Tongue (tissue), 2 donors: ENCODE results near the gene PTPRO. TPM values are rescaled to one million over a fixed set of nuclear protein-coding genes. Genes with fewer than 3 reads are reported as not detected.

ENCODE experiments used
- DNase-seq: peaks from one replicate; pipeline ENCODE4 v3.0.0-alpha.2; 2015
- total RNA-seq: library from RNA; depleted of rRNA; stranded (reverse); fragments of >200 nt; gene quantifications from one replicate; pipeline ENCODE4 v1.2.3, GENCODE V29; 2014

Gene PTPRO
- total RNA-seq, 1 donor from 2014 or later, result 1.2 TPM

DNA sequence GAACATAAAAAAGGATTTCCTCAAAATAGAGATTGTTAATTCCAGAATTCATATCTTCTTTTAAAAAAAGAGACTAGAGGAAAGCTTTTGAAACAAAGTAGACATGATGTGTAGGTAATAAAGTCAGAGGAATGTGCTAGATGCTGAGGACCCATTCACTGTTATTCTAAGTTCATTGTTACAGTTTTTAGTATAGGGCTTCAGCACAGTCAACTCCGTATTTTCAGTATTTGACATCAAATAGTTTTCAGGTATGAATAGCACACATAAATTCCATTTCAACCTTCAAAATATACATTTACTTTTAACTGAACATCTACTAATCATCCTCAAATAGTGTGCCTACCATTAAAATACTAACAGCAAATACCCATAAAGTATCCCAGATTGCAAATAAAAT lies 239.1 kb downstream of the PTPRO start:
- no peak for DNase-seq

DNA sequence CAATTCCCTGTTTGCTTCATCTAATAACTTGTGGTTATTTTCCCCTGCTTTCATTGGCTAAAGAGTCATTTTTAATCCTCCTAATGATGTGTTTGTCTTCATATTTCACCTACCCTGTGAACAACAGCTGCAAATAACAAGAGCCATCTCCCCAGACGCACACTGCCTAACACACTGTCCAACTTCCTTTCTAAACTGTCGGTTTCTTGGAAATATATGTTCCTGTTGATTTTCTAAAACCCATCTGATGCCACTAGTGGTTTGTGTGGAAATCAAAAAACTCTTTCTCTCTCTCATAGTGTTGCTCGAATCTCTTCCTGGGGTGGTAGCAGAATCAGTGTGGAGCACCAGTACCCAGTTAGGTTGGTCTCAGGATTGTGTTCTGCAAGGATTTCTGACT lies 240.0 kb downstream of the PTPRO start:
- peak; percentile 70 for DNase-seq

DNA sequence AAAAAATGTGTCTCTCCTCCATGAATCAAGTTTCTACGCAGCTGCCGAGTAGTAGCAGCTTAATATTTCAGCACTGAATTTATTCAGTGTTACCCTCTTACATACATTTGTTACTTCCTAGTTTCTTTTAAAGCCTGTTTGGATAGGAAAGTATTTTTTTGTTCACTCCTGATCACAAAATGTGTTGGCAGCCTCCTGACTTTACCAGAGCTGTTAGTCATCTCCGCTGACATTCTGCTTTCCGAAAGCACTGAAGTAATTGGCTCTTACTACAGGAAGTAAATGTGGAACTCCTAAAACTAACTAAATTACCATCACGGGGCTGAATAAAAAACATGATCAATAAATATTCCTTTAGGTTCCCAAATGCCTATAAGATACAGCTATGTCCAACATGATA lies 241.4 kb downstream of the PTPRO start:
- DNase-seq, result peak; percentile 56

DNA sequence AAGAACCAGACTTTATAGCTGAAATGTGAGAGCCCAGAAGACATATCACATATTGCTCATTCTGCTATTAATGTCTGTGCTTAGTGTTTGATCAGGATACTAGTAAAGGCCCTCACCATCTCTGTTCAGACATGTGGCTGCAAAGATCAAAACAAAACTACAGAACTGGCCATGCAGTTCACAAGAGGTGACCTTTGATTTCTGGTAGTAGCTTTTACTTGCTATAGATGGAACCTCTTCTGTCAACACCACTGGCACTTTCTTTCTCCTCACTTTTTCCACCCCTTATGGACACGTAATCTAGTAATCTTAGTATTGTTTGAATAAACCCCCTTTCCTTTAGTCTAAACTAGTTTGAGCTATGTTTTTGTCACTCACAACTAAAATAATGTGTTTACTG lies 252.0 kb downstream of the PTPRO start:
- DNase-seq, result no peak

DNA sequence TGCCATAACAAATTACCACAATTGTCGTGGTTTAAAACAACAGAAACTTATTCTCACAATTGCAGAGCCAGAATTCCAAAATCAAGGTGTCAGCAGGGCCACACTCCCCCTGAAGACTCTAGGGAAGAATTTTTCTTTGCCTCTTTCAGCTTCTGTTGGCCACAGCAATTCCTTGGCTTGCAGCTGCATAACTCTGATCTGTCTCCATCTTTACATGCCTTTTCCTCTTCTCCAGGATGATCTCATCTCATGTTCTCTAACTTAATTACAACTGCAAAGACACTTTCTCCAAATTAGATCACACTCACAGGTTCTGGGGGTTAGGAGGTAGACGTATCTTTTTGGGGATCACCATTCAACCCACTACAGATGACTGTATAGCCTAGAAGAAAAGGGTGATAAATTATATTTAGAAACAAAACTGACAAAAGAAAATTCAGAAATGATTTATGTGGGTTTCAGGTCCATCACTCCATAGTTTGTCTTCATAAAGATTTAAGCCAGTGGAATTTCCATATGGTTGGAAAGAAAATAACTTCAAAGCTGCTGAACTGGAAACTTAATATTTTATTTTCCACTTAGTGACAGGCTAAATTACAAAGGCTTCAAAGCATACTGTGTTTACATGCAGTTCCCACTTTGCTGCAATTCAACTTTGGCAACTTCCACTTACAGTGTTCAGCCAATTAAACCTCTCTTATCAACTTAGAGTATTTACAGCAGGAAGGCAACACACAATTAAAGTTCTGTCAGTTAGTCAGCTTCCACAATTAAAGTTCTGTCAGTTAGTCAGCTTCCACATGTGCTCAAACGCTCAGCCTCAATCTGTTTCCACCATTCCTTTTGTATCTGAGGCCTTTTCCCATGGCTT lies 253.6 kb downstream of the PTPRO start:
- DNase-seq, result no peak

DNA sequence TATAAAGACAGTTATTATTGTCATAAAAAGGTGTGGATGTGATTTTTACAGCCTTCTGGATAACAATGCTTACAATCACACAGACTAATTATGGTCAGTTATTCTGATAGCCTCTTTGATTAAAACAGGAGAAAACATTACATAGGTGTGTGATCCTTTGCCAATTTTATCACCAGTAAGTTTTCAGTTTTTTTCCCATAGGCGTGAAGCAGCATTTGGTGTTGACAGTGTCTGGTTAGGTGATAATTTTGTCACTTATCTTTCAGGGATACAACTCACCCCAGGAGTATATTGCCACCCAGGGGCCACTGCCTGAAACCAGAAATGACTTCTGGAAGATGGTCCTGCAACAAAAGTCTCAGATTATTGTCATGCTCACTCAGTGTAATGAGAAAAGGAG lies 258.1 kb downstream of the PTPRO start:
- no peak for DNase-seq

DNA sequence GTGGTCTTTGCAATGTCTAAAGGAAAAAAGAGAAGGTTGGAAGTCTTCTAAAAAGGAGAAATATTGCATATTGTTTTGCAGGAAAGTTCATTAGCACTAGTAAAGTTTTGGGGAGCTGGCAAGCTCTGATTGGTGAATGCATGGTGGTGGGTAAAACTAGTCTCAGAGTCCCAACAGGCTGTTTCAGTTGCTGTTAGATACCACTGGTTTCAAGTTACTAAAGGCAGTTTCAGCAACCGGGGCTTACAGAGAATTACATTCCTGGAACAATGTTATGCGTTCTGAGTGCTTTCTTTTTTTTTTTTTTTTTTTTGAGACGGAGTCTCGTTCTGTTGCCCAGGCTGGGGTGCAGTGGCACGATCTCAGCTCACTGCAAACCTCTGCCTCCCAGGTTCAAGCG lies 258.7 kb downstream of the PTPRO start:
- DNase-seq, result no peak

DNA sequence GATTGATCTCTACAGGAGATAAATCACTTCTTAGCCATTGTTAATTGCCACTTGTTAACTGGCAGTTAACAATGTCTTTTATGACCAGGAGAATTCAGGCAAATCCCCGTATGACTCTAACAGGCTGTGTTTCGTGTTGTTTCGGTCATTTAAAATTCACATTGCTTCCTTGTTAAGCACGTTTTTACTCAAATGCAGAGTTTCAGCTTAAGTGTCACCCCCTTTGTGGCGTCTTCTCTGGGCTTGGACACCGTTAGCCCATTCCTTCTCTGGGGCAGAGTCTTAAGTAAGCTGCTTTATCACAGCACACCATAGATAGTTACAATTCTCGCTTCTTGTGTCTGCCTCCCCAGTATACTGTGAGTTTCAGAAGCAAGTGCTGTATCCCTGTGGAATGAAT lies 261.5 kb downstream of the PTPRO start:
- DNase-seq, result no peak

DNA sequence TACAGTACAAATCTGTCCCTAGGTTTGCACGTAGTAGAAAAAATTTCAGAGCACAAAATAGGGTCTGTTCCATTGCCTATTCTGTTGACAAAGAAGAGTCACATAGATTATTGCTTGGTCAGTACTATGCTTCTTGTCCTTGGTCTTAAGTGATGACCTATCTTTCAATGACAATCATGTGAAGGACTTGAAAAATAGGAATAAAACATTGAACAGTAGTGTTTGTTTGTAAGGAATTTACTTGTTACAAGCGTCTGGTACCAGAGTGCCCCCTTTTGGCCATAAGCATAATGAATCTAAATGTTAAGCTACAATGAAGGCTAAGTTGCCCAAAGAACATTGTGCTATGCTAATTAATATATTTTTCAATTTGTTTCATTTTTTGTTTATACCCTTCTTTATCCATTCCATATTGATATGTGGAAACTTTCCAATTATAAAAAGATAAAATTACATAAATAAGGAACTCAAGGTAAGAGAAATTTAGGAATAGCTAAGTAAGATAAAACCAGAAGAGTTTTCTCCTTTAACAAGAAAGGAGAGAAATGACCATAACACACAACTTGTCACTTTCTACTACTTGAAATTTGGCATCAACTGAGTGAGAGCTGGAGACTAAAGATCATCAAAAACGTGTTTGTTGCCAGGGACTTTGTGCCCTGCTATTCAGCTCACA lies 262.2 kb downstream of the PTPRO start:
- DNase-seq, result peak; percentile 75

DNA sequence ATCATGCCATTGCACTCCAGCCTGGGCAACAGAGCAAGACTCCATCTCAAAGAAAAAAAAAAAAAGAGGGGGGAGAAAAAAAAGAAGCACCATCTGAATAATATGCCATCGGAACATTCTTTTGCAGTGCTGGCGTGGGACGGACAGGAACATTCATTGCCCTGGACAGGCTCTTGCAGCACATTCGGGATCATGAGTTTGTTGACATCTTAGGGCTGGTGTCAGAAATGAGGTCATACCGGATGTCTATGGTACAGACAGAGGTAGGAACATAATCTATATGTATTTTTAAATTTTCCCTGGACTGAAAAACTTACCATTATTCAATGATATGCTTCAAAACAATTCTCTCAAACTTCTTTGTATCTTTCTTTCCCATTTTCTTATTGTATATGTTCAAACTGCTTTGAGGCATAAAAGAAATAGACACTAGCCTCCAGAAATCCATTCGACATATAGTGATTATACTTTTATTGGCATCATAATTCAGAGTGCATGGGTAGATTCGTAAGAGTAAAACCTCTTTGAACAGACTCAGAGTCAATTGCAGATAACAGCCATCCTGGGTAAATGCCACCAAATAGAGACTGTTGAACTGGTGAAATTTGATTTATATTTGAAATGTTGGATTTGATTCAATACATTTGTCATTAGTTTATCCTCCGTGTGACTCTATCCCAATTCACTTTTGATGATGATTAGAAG lies 267.2 kb downstream of the PTPRO start:
- DNase-seq, result no peak

DNA sequence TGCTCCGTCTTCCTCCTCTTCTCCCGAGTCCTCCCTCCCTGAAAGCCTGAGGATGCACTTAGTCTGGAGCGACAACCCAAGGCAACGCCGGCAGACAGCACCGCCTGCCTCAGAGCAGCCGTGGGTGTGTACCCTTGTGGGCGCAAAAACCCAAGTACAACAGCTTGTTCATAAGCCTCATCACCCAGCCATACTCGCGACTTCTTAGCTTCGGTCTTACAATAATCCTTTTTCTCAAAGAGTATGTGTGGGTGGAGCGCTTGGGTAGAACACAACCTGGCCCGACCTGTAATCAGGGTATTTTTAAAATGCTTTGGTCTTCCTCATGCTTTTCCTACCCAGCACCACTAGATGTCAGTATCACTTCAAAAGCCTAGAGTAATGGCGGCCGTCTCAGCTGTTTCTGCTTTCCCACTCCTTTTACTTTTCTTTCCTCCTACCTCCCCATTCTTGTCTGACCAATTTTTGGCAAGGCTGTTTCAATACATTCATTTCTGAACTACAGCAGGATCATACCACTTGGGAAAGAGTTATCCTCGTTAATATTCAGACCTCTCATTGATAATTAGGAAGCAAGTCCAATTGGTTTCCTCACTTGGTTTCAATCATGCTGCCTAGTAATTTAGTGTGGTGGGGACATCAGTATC lies 268.0 kb downstream of the PTPRO start:
- peak; percentile 88 for DNase-seq

DNA sequence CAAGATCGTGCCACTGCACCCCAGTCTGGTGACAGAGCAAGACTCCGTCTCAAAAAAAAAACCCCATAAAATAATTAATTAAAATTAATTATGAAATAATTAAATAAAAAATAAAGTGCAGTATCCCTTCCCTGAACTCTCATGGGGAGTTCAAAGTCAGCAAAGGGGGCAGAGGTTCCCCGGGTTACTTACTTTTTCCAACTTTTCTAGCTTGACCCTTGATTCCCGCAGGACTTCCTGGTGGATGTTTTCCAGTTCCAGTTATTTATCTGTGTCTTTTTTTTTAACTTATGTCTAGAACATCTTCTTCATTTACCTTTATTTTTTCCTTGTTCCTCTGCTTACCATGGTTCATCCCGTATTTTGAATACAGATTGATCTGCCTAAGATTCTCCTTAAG lies 269.5 kb downstream of the PTPRO start:
- DNase-seq, result no peak

DNA sequence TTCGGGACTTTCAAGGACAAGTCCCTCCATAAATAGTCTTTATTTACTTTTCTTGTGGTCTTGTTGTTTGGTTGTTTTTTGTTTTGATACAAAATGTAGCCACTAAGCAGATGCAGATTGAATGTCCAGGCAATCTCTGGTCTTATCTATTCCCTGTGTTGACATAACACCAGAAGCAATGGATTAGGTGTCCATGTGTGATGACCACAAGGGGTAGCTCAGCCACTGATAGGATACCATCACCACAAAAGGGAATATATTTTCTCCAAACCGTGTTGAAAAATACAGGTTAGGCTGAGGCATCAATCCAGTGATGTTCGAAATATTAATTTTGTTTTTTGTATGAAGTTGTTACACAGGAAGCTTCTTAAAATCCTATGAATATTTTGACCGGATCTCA lies 270.6 kb downstream of the PTPRO start:
- DNase-seq, result no peak

DNA sequence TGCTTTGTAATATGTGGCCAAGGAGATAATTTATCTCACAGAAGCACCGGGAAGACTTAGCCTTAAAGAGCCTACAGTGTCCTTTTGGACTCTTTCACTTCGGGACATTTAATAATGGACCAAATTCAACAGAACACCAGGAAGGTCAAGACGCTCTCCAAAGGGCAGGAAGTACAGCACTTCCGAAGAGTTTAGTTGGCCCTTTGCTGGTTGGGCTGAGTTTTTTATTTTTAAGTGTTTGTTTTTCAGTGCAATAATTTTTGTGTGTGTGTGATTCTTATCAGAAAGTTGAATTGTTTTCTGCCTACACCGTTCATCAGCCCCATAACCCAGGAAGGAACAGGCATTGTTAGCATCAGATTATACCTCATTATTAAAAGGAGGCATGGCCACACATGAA lies 273.9 kb downstream of the PTPRO start:
- DNase-seq, result no peak

DNA sequence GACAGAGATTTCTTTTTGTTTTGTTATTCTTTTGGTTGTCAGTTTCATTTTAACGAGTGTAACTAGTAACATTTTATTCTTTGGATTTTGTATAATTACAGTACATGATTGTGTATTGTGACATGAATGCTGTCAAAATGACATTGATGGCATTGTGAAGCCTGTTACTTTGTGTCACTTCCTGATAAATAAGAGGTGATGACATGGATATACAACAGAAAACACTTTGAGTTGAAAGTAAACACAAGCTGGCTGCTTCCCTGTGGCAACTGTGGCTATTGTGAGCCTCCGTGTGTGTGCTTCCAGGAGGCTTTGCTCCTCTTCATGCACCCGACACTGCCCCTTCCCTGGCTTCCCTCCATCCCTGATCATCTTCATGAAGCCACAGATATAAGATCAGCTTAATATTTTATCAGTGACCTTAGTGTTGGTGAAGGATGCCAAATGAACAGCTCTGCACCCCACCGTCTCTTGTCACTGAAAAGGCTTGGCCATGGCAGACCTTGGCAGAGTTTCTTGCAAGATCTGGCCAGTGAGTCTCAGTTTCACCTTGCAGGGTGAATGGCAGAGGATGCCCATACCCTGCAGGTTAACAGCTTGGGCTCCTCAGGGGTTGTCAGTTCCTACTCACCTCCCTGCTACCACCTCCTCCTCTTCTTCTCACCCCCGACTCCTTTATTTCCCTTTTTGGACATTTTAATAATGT lies 275.0 kb downstream of the PTPRO start:
- DNase-seq, result no peak

DNA sequence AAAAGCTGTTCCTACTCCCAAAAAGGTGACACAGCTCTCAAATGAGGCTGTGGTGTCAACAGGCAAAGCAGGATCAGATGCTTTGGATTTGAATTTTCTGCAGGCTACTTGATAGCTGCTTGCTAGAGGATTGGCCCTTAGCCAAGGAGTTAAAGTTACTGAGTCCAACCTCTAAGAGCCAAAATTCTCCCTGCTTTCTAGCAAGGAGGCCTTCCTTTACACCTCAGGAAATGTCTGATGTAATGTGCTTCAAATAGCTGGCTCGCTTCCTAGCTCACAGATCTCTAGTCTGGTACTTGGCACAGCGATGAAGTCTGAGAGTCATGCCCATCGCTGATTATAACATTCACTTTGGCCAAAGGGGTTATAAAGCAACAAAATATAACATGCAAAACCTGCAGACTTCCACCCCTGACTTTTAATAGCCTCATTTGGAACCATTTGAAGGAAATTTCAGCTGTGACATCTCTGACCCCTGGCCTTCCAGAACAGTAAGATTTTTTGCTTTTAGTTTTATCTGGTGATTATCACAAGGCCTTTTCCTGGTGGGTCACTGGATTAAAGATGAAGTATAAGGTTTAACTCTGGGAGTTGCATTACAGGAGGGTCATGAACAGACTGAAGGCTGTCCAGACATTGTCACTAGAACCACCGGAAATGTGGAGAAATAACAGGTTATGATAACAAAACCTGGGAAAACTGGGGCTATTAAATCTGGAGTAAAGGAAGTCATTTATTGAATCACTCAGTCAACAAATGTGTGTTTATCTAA lies 277.1 kb downstream of the PTPRO start:
- peak; percentile 76 for DNase-seq

DNA sequence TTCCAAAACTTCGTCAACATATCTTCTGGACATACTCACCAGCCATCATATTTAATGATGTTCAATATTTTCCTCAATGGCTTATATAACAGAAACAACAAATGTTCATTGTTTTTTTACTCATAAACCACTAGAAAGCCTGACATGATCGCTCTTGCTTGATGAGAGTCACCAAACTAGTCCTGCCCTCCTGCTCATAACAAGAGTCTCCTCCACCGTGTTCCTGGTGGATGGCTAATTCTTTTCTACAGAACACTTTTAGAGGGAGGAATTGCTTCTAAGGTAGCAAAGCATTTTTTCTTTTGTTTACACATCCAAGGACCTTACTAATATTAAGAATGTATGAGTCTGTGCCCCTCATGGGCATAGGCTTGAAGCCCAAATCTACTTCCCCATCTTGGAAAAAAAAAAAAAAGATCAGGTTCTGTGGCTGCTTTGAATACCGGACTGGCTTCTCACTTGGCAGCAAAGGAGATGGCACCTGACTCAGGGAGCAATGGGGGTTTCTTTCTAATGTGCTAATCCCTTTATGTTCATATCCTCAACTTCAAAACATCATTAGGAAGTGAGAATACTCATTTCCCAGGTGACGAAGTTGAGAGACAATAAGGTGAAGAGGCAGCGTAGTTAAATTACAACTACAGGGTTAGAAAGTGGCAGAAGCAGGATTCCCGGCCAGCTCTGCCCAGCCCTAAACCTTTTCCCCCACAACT lies 278.1 kb downstream of the PTPRO start:
- DNase-seq, result no peak

DNA sequence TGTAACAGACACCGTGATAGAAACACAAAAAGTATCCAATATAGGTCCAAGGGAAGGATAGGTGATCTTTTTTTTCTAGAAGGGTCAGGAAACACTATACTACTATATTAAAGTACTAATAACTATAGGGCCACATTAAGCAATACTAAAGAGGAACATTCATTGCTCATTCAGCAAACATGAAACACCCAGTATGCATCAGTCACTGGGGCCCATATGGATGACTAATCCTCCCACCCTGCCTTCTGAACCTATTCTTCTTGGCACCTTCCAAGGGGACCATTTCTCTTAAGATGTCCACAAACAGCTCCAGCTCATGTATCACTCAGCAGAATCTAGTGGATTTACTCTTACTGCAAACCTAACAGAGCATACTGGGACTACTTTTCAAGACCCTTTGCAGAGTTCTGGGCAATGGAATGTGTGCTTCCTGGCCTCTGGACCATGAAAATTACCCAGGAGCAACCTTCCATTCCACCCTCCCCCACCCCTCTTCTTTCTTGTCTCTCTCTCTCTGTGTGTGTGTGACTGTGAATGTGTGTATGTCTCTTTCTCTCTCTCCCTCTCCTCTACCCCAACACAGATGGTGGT lies 279.0 kb downstream of the PTPRO start:
- DNase-seq, result no peak

DNA sequence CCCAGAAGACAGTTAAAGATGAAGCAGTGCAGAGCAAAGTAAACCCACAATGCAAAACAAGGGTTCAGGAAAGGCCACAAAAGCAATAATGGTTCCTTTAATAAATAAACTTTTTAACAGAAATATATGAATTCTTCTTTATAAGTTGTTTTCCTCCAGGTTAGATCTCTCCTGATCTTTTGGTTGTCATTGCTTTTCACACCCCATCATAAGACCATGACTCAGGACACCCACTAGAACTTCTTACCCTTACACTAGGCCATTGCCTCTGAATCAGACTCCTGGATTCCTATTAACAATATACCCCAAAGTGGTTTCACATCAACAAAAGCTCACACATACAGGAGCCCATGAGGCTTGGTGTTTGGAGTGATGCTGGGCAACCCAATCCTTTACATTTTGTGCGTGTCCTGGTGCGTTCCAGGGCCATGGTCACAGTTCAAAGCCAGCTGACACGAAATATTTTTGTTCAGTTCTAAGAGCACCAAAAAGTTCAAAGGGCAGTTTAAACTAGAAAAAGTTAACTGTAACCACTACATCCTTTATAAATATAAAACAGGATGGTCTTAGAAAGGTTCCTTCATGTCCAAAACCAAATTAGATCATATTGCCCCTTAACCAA lies 279.9 kb downstream of the PTPRO start:
- no peak for DNase-seq
